ENCODE data around the gene SLC25A30.

DNA sequence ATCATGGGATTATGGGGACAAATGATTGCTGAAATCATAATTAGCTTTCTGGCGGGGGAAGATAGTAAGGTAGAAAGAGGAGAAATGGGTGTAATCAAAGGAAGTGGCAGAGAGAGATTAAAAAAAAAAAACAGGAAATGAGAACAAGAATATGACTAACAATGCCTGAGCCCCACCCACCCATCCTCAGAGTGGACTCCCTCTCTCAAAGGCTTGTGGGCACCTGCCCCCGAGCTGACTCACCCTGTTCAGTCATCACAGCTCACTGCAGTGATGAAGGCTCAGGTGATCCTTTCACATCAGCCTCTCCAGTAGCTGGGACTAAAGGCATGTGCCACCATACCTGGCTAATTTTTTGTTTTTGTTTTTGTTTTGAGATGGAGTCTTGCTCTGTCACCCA is 50.8 kb downstream of the SLC25A30 start:
- no peak for TF ChIP-seq CTCF (IDR thresholded peaks at IDR 0.05; ENCODE audit: low read depth, low read length)
- TF ChIP-seq EZH2phosphoT487 (IDR thresholded peaks at IDR 0.05; ENCODE audit: low read depth), result no peak
